AG20443 (cell line): Measurements from ENCODE around the gene SIVA1.

Experiments
- DNase-seq: peaks from one replicate; pipeline ENCODE4 v3.0.0; 2012; ENCODE audit warnings: low spot score, mixed read lengths

SIVA1 gene

GRCh38 chr14:104752735-104753527 lies at the start of gene SIVA1:
Gene SIVA1, plus strand, starts transcription at chr14:104753147. Its CDS starts 55 bp downstream, at chr14:104753202.
- peak; percentile 100 for DNase-seq

GRCh38 chr14:104703269-104703668 lies 49.7 kb upstream of the SIVA1 start:
- DNase-seq = no peak

- DNase-seq = no peak
Measured at GRCh38 chr14:104704252-104704651, 48.7 kb upstream of the SIVA1 start.

- no peak for DNase-seq
Measured at GRCh38 chr14:104705340-104706047, 47.5 kb upstream of the SIVA1 start.

- DNase-seq = peak; percentile 79
Measured at GRCh38 chr14:104706733-104707607, 46.0 kb upstream of the SIVA1 start.

GRCh38 chr14:104707608-104708595 lies 45.0 kb upstream of the SIVA1 start:
- no peak for DNase-seq

GRCh38 chr14:104708606-104709268 lies 44.2 kb upstream of the SIVA1 start:
- peak; percentile 90 for DNase-seq

GRCh38 chr14:104709387-104710039 lies 43.4 kb upstream of the SIVA1 start:
- no peak for DNase-seq

GRCh38 chr14:104710071-104710735 lies 42.7 kb upstream of the SIVA1 start:
- no peak for DNase-seq

GRCh38 chr14:104712881-104713734 lies 39.8 kb upstream of the SIVA1 start:
- DNase-seq = no peak

GRCh38 chr14:104714066-104714465 lies 38.9 kb upstream of the SIVA1 start:
- no peak for DNase-seq

- DNase-seq = no peak
Measured at GRCh38 chr14:104714681-104715080, 38.3 kb upstream of the SIVA1 start.

- DNase-seq = no peak
Measured at GRCh38 chr14:104715416-104715815, 37.5 kb upstream of the SIVA1 start.

GRCh38 chr14:104715871-104716270 lies 37.1 kb upstream of the SIVA1 start:
- DNase-seq = no peak

- no peak for DNase-seq
Measured at GRCh38 chr14:104717137-104717536, 35.8 kb upstream of the SIVA1 start.

GRCh38 chr14:104717646-104718045 lies 35.3 kb upstream of the SIVA1 start:
- DNase-seq = no peak

GRCh38 chr14:104718147-104718546 lies 34.8 kb upstream of the SIVA1 start:
- no peak for DNase-seq

GRCh38 chr14:104718871-104719270 lies 34.1 kb upstream of the SIVA1 start:
- no peak for DNase-seq

- no peak for DNase-seq
Measured at GRCh38 chr14:104719343-104719742, 33.6 kb upstream of the SIVA1 start.
